Esophagus squamous epithelium (tissue), 5 donors: ENCODE data around the gene SLC6A19. TPM values are rescaled to one million over a fixed set of nuclear protein-coding genes. Genes with fewer than 3 reads are reported as not detected.

ENCODE experiments used
- DNase-seq: peaks from one replicate; lab custom pipeline; 2025; lab: John Stamatoyannopoulos, UW
- H3K27ac ChIP-seq, 4 donors: fragments of 200-600 bp; sonication (generic); one replicate each; pipeline ENCODE4 v1.5.1; 2016 to 2019; ENCODE audit warnings: mild to moderate bottlenecking in 1 of 4
- H3K27me3 ChIP-seq, 4 donors: fragments of 200-600 bp; sonication (generic); 1 replicate in 3 of 4; 2 replicates in 1 of 4; pipeline versions ENCODE4 v1.5.1 to v1.6.0; 2017 to 2021; ENCODE audit warnings: antibody characterized with exemption in 1 of 4
- H3K36me3 ChIP-seq, 3 donors: fragments of 200-600 bp; sonication (generic); one replicate each; pipeline ENCODE4 v1.5.1; 2016 to 2019
- H3K4me1 ChIP-seq, 3 donors: fragments of 200-600 bp; sonication (generic); one replicate each; pipeline ENCODE4 v1.5.1; 2017 to 2019
- H3K4me3 ChIP-seq, 4 donors: fragments of 200-600 bp; sonication (generic); 1 replicate in 3 of 4; 2 replicates in 1 of 4; pipeline ENCODE4 v1.5.1; 2016 to 2019; ENCODE audit warnings: mild to moderate bottlenecking in 2 of 4, moderate library complexity in 1 of 4
- H3K9me3 ChIP-seq, 3 donors: fragments of 200-600 bp; sonication (generic); one replicate each; pipeline ENCODE4 v1.5.1; 2016 to 2019
- CTCF ChIP-seq, 6 experiments: fragments of 450-650 bp in 4 of 6; fragments of 200-600 bp in 2 of 6; sonication (generic) in 2 of 6; IDR thresholded peaks; one replicate each; pipeline ENCODE4 v1.5.1; 2016 to 2019; ENCODE audit warnings: antibody characterized with exemption in 6 of 6, mild to moderate bottlenecking in 4 of 6, moderate library complexity in 4 of 6
- POLR2A ChIP-seq, 4 donors: fragments of 450-650 bp; IDR thresholded peaks; one replicate each; pipeline ENCODE4 v1.6.1; 2017; ENCODE audit warnings: antibody characterized with exemption in 4 of 4, mild to moderate bottlenecking in 4 of 4, moderate library complexity in 3 of 4
- WGBS, 2 donors: methylation state at CpG; one replicate each; pipeline ENCODE4 v1.1.5; 2018; 5-methylcytosine and 5-hydroxymethylcytosine counted together
- intact Hi-C: fragments of 100-400 bp; cut with DNase I; formaldehyde crosslinking; loops from one replicate; pipeline ENCODE4 v1.15.0; 2022
- total RNA-seq, 4 donors: library from RNA; depleted of rRNA; stranded (reverse); fragments of >200 nt; gene quantifications; one replicate each; pipeline ENCODE4 v1.1.0, GENCODE V29; 2016
- donor health status: DM: yes; HTN: yes; CAD: no.

Gene SLC6A19
- total RNA-seq, 4 donors from 2014 or later: not detected

GRCh38 chr5:1223278-1223670, 21.9 kb downstream of the SLC6A19 start:
- intact Hi-C loops: no loop called here

GRCh38 chr5:1224631-1225030, 23.2 kb downstream of the SLC6A19 start:
- Histone ChIP-seq H3K27ac (no peak overlapping the region), H3K36me3 (no peaks in the 10 kb centered on the region), H3K4me3 (no peak overlapping the region), H3K27me3 (peaks cover 0 to 49% (median 0%) of the 10 kb centered on the region in 4 donors), H3K4me1 (no peaks in the 10 kb centered on the region), H3K9me3 (no peaks in the 10 kb centered on the region)
- DNase-seq: no peak
- WGBS, 2 donors: 69 to 71% methylated on average over 3 of the region's 15 CpGs
- intact Hi-C loops: no loop called here
- TF ChIP-seq POLR2A (IDR thresholded peaks at IDR 0.05): no peak
- no peak for TF ChIP-seq CTCF (IDR thresholded peaks at IDR 0.05)

More at GRCh38 chr5:1223278-1223670, 21.9 kb downstream of the SLC6A19 start:
- peaks cover 0 to 48% (median 0%) of the 10 kb centered on the region in 4 donors for H3K27me3 ChIP-seq
- no peaks in the 10 kb centered on the region for H3K4me1 ChIP-seq
- DNase-seq: no peak
- H3K4me3 ChIP-seq: no peak overlapping the region
- 72 to 81% methylated on average over 3 to 7 of the region's 12 CpGs for WGBS, 2 donors
- no peaks in the 10 kb centered on the region for H3K9me3 ChIP-seq
- no peaks in the 10 kb centered on the region for H3K36me3 ChIP-seq
- H3K27ac ChIP-seq: no peak overlapping the region
- no peak for TF ChIP-seq POLR2A (IDR thresholded peaks at IDR 0.05)
- no peak for TF ChIP-seq CTCF (IDR thresholded peaks at IDR 0.05)

GRCh38 chr5:1225081-1225480, 23.7 kb downstream of the SLC6A19 start, which contains the start of gene SLC6A18:
SLC6A18 (plus strand) TSS chr5:1225381; CDS start chr5:1225478, 97 bp downstream.
- H3K4me1 ChIP-seq: no peaks in the 10 kb centered on the region
- peaks cover 0 to 50% (median 0%) of the 10 kb centered on the region in 4 donors for H3K27me3 ChIP-seq
- no peak within 1 kb of the TSS for H3K27ac ChIP-seq
- TF ChIP-seq POLR2A (IDR thresholded peaks at IDR 0.05) (no peak), CTCF (IDR thresholded peaks at IDR 0.05) (no peak)
- H3K36me3 ChIP-seq: no peaks in the 10 kb centered on the region
- no peak for DNase-seq
- H3K4me3 ChIP-seq: no peak within 1 kb of the TSS
- intact Hi-C loops: no loop called here
- 63 to 69% methylated on average over 10 to 11 of the region's 11 CpGs for whole genome bisulfite sequencing, 2 donors
- H3K9me3 ChIP-seq: no peaks in the 10 kb centered on the region

- H3K27me3 ChIP-seq: peaks cover 0 to 62% (median 0%) of the 10 kb centered on the region in 4 donors
- intact Hi-C loops: no loop called here
- DNase-seq: no peak
Measured at GRCh38 chr5:1226231-1226630, 24.8 kb downstream of the SLC6A19 start.

More at GRCh38 chr5:1226231-1226630, 24.8 kb downstream of the SLC6A19 start:
- Histone ChIP-seq H3K36me3 (no peaks in the 10 kb centered on the region), H3K4me1 (no peaks in the 10 kb centered on the region), H3K27ac (no peak overlapping the region), H3K9me3 (no peaks in the 10 kb centered on the region), H3K4me3 (no peak overlapping the region)
- TF ChIP-seq CTCF (IDR thresholded peaks at IDR 0.05) (no peak), POLR2A (IDR thresholded peaks at IDR 0.05) (no peak)
- WGBS, 2 donors: 64 to 86% methylated on average over 7 to 10 of the region's 12 CpGs
